Neural cell (in vitro differentiated cells): ENCODE results near the gene EFCAB6.

ENCODE experiments used
- EP300 ChIP-seq: fragments of 450-650 bp; conservative IDR thresholded peaks from 2 replicates; pipeline ENCODE4 v1.6.1; 2014; ENCODE audit warnings: antibody characterized with exemption, mild to moderate bottlenecking, moderate library complexity; ENCODE audit not compliant: poor library complexity, severe bottlenecking
- EZH2 ChIP-seq: fragments of 200-600, 300-800 bp; shearing (Covaris generic), sonication (generic); IDR thresholded peaks from 2 replicates; pipeline ENCODE4 v1.6.1; 2014; ENCODE audit warnings: antibody characterized with exemption, low read length, borderline replicate concordance, mild to moderate bottlenecking; ENCODE audit not compliant: insufficient read depth, poor library complexity, severe bottlenecking
- POLR2AphosphoS5 ChIP-seq: IDR thresholded peaks from 2 replicates; pipeline ENCODE4 v1.6.1; 2012
- RAD21 ChIP-seq: fragments of 450-650 bp; conservative IDR thresholded peaks from 2 replicates; pipeline ENCODE4 v1.6.1; 2014; ENCODE audit warnings: antibody characterized with exemption, mild to moderate bottlenecking, moderate library complexity
- SMC3 ChIP-seq: fragments of 450-650 bp; conservative IDR thresholded peaks from 2 replicates; pipeline ENCODE4 v1.6.1; 2014; ENCODE audit warnings: antibody characterized with exemption, mild to moderate bottlenecking, moderate library complexity; ENCODE audit not compliant: poor library complexity
- TAF1 ChIP-seq: IDR thresholded peaks from 2 replicates; pipeline ENCODE4 v1.6.1; 2012; ENCODE audit warnings: low read depth
- TF ChIP-seq, protein P1 (sequence below): fragments of 450-650 bp; IDR thresholded peaks from 2 replicates; pipeline ENCODE4 v1.5.1; 2014; ENCODE audit warnings: antibody characterized with exemption, mild to moderate bottlenecking, moderate library complexity; ENCODE audit not compliant: poor library complexity, severe bottlenecking

DNA sequence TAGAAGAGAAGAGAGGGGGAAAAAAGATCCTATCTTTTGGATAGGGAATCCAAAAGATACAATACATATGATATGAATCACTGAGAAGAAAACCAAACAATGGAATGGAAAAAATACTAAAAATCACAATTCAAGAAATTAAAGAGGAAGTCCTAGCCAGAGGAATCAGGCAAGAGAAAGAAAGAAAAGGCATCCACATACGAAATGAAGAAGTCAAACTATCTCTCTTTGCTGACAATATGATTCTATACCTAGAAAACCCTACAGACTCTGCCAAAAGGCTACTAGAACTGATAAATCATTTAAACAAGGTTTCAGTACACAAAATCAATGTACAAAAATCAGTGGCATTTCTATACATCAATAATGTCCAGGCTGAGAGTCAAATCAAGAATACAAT lies 91.4 kb downstream of the EFCAB6 start:
- TF ChIP-seq, protein P1, sequence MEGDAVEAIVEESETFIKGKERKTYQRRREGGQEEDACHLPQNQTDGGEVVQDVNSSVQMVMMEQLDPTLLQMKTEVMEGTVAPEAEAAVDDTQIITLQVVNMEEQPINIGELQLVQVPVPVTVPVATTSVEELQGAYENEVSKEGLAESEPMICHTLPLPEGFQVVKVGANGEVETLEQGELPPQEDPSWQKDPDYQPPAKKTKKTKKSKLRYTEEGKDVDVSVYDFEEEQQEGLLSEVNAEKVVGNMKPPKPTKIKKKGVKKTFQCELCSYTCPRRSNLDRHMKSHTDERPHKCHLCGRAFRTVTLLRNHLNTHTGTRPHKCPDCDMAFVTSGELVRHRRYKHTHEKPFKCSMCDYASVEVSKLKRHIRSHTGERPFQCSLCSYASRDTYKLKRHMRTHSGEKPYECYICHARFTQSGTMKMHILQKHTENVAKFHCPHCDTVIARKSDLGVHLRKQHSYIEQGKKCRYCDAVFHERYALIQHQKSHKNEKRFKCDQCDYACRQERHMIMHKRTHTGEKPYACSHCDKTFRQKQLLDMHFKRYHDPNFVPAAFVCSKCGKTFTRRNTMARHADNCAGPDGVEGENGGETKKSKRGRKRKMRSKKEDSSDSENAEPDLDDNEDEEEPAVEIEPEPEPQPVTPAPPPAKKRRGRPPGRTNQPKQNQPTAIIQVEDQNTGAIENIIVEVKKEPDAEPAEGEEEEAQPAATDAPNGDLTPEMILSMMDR = no peak
- TF ChIP-seq EZH2 (no peak), POLR2AphosphoS5 (no peak), TAF1 (no peak), SMC3 (no peak), RAD21 (no peak), EP300 (no peak)
